OCI-LY7 (cell line): Measurements from ENCODE around the gene IRF3. TPM values are rescaled to one million over a fixed set of nuclear protein-coding genes. Genes with fewer than 3 reads are reported as not detected.
A peak's percentile ranks its signal among the peaks of the same experiment; 100 is the strongest.

Source experiments
- BruUV-seq: library from RNA; stranded (reverse); fragments of 400-500 nt; replicated peaks from 2 replicates; lab custom pipeline; 2021; lab: Mats Ljungman, UMichigan
- CTCF ChIA-PET: fragments of 300-600 bp; sonication (Branson Sonifier 250); formaldehyde crosslinking; loops from one replicate; lab custom pipeline; 2022; ENCODE audit warnings: antibody characterized with exemption; ENCODE audit not compliant: unreplicated experiment; lab: Charles Lee
- POLR2A ChIA-PET: fragments of 300-600 bp; sonication (Branson Sonifier 250); formaldehyde crosslinking; loops from one replicate; lab custom pipeline; 2022; ENCODE audit warnings: antibody characterized with exemption; lab: Charles Lee
- DNase-seq: peaks from one replicate; pipeline ENCODE4 v3.0.0-alpha.2; 2015; ENCODE audit warnings: low spot score
- H2AFZ ChIP-seq: fragments of 200-600 bp; sonication (generic), shearing (Covaris generic); 2 replicates; pipeline ENCODE4 v1.6.1; 2014; ENCODE audit warnings: mild to moderate bottlenecking, antibody characterized with exemption, low read length, moderate library complexity
- H3K27ac ChIP-seq: fragments of 200-600 bp; sonication (generic); 2 replicates; pipeline ENCODE4 v1.5.1; 2014; ENCODE audit warnings: mixed run types, low read depth, mild to moderate bottlenecking, moderate library complexity, low read length, inconsistent platforms; ENCODE audit not compliant: poor library complexity, severe bottlenecking
- H3K36me3 ChIP-seq: fragments of 200-600 bp; sonication (generic); 2 replicates; pipeline ENCODE4 v1.6.1; 2014; ENCODE audit warnings: mild to moderate bottlenecking, antibody characterized with exemption, low read length, moderate library complexity, mixed read lengths; ENCODE audit not compliant: insufficient read depth
- H3K4me1 ChIP-seq: fragments of 200-600 bp; sonication (generic); 2 replicates; pipeline ENCODE4 v1.5.1; 2014; ENCODE audit warnings: mild to moderate bottlenecking, low read length; ENCODE audit not compliant: insufficient read depth, poor library complexity, severe bottlenecking
- H3K4me2 ChIP-seq: fragments of 200-600 bp; sonication (generic); 2 replicates; pipeline ENCODE4 v1.6.1; 2014; ENCODE audit warnings: mild to moderate bottlenecking, low read length
- H3K4me3 ChIP-seq: fragments of 200-600 bp; sonication (generic); 2 replicates; pipeline ENCODE4 v1.5.1; 2014; ENCODE audit warnings: mild to moderate bottlenecking, low read depth, low read length; ENCODE audit not compliant: poor library complexity, severe bottlenecking
- H3K79me2 ChIP-seq: fragments of 200-600 bp; sonication (generic); 2 replicates; pipeline ENCODE4 v1.6.1; 2016; ENCODE audit warnings: low read depth, mild to moderate bottlenecking, low read length, moderate library complexity, mixed read lengths; ENCODE audit not compliant: insufficient read depth
- H3K9me2 ChIP-seq: fragments of 200-600 bp; sonication (generic); 2 replicates; pipeline ENCODE4 v1.6.1; 2016; ENCODE audit warnings: mild to moderate bottlenecking, low read length, mixed read lengths; ENCODE audit not compliant: insufficient read depth
- H3K9me3 ChIP-seq: fragments of 200-600 bp; sonication (generic); 2 replicates; pipeline ENCODE4 v1.6.1; 2014; ENCODE audit warnings: mild to moderate bottlenecking, mixed run types, low read length, mixed read lengths
- H4K20me1 ChIP-seq: fragments of 200-600 bp; sonication (generic); 2 replicates; pipeline ENCODE4 v1.6.1; 2014; ENCODE audit warnings: mild to moderate bottlenecking, antibody characterized with exemption, low read length, moderate library complexity, mixed read lengths; ENCODE audit not compliant: insufficient read depth
- CTCF ChIP-seq: fragments of 200-600 bp; sonication (generic); conservative IDR thresholded peaks from 2 replicates; pipeline ENCODE4 v1.5.1; 2014; ENCODE audit warnings: mild to moderate bottlenecking, antibody characterized with exemption, low read length, moderate library complexity, mixed read lengths
- EZH2phosphoT487 ChIP-seq: fragments of 200-600 bp; sonication (generic); IDR thresholded peaks from 2 replicates; pipeline ENCODE4 v1.6.1; 2018; ENCODE audit warnings: low read depth, borderline replicate concordance, mild to moderate bottlenecking, mixed run types, antibody characterized with exemption, low read length, moderate library complexity, mixed read lengths
- intact Hi-C: fragments of 100-400 bp; cut with micrococcal nuclease; formaldehyde crosslinking; loops from one replicate; pipeline ENCODE4 v1.10.0; 2022; ENCODE audit not compliant: unreplicated experiment
- total RNA-seq, 2 experiments: library from RNA; depleted of rRNA in 1 of 2; stranded (reverse); fragments of >200 nt in 1 of 2; shearing (Covaris generic) in 1 of 2; gene quantifications; 2 replicates each; pipeline ENCODE4 v1.2.3, GENCODE V29; 2014 to 2022

Gene IRF3
- total RNA-seq, 2 experiments from 2014 or later = 96.6 to 116 TPM

- TF ChIP-seq EZH2phosphoT487 (no peak), CTCF (no peak)
- intact Hi-C loops = loop anchor here (2.0 kb wide), 1 partner anchor 51 kb away; the partner anchor contains the start of gene PRR12
- CTCF ChIA-PET = interaction anchor here (0.6 kb wide), 1 partner anchor 30 kb away, joined by 3 read pairs; no protein-coding TSS in a partner anchor
- peak within 1 kb of the TSS; percentile 88 for H3K27ac ChIP-seq
- POLR2A ChIA-PET = interaction anchor here (1.0 to 1.9 kb wide), 3 partner anchors 14 to 34 kb away, joined by 4 to 6 read pairs (median 5); partner anchors contain the start of genes BCL2L12 and IRF3
- peak; percentile 100 for DNase-seq
- H3K79me2 ChIP-seq = peaks cover 28% of the 10 kb centered on the region
- no peaks in the 10 kb centered on the region; the same call in 1 of the 2 replicates for H4K20me1 ChIP-seq
- peaks cover 10% of the 10 kb centered on the region; the same call in 1 of the 2 replicates for H3K36me3 ChIP-seq
- H3K9me2 ChIP-seq = no peaks in the 10 kb centered on the region
- H3K4me2 ChIP-seq = peak within 1 kb of the TSS; percentile 99
- H2AFZ ChIP-seq = peak within 1 kb of the TSS; percentile 75; the same call in 1 of the 2 replicates
- BruUV-seq = no TSS peak
- H3K9me3 ChIP-seq = no peaks in the 10 kb centered on the region
- H3K4me3 ChIP-seq = peak within 1 kb of the TSS; percentile 93
- H3K4me1 ChIP-seq = peaks cover 21% of the 10 kb centered on the region
These were observed 23.8 kb downstream of the IRF3 start, which contains the start of gene SCAF1 for GRCh38 chr19:49641688-49642491. SCAF1 (plus strand) TSS chr19:49642209; CDS start chr19:49645027, 2,818 bp downstream.

- no peaks in the 10 kb centered on the region; the same call in 1 of the 2 replicates for H4K20me1 ChIP-seq
- peak within 1 kb of the TSS; percentile 99 for H3K4me2 ChIP-seq
- BruUV-seq = no TSS peak
- ChIA-PET POLR2A (interaction anchor here (0.6 to 1.6 kb wide), 10 partner anchors 22 to 146 kb away, joined by 3 to 18 read pairs (median 4); partner anchors contain the start of genes CPT1C and PRR12), CTCF (interaction anchor here (0.5 to 1.7 kb wide), 4 partner anchors 36 to 288 kb away, joined by 4 to 6 read pairs (median 5); no protein-coding TSS in a partner anchor)
- peak within 1 kb of the TSS; percentile 46; the same call in 1 of the 2 replicates for H2AFZ ChIP-seq
- intact Hi-C loops = loop anchor here (1.0 to 2.0 kb wide), 2 partner anchors 36 to 50 kb away; partner anchors contain the start of gene PRR12
- peaks cover 28% of the 10 kb centered on the region for H3K79me2 ChIP-seq
- peak within 1 kb of the TSS; percentile 75 for H3K4me3 ChIP-seq
- peaks cover 21% of the 10 kb centered on the region for H3K4me1 ChIP-seq
- no peaks in the 10 kb centered on the region for H3K9me3 ChIP-seq
- peak; percentile 100 for DNase-seq
- H3K36me3 ChIP-seq = no peaks in the 10 kb centered on the region
- TF ChIP-seq CTCF (no peak), EZH2phosphoT487 (no peak)
- H3K9me2 ChIP-seq = no peaks in the 10 kb centered on the region
- H3K27ac ChIP-seq = peak within 1 kb of the TSS; percentile 88
These were observed 25.4 kb downstream of the IRF3 start, which contains the start of gene RRAS for GRCh38 chr19:49640113-49640898. RRAS (minus strand) TSS chr19:49640143; CDS start chr19:49640098, 45 bp downstream.
